GM12865 (cell line): Measurements from ENCODE around the gene FLT1.

Experiments
- DNase-seq: peaks from one replicate; pipeline ENCODE4 v3.0.0; 2010; ENCODE audit warnings: low read depth
- H3K4me3 ChIP-seq: 2 replicates; pipeline ENCODE4 v1.5.1; 2011; ENCODE audit warnings: mild to moderate bottlenecking, low read depth, low read length, control low read depth
- CTCF ChIP-seq: IDR thresholded peaks from 2 replicates; pipeline ENCODE4 v1.5.1; 2011; ENCODE audit warnings: low read length, control low read depth, low read depth, inconsistent platforms; ENCODE audit not compliant: insufficient read depth; ENCODE audit errors: missing control alignments

FLT1 gene

GRCh38 chr13:28355046-28355821 lies 139.7 kb downstream of the FLT1 start:
- H3K4me3 ChIP-seq = no peak overlapping the region
- TF ChIP-seq CTCF = no peak
- DNase-seq = no peak

- no peak for TF ChIP-seq CTCF
- no peak overlapping the region for H3K4me3 ChIP-seq
- no peak for DNase-seq
These were observed 141.2 kb downstream of the FLT1 start for GRCh38 chr13:28353679-28354078.

- no peak for DNase-seq
- no peak for TF ChIP-seq CTCF
- no peak overlapping the region for H3K4me3 ChIP-seq
These were observed 144.8 kb downstream of the FLT1 start for GRCh38 chr13:28349907-28350654.

- TF ChIP-seq CTCF = no peak
- no peak overlapping the region for H3K4me3 ChIP-seq
- DNase-seq = no peak
These were observed 145.6 kb downstream of the FLT1 start for GRCh38 chr13:28349371-28349770.

- no peak overlapping the region for H3K4me3 ChIP-seq
- TF ChIP-seq CTCF = no peak
- no peak for DNase-seq
These were observed 147.2 kb downstream of the FLT1 start for GRCh38 chr13:28347456-28348371.

- no peak for TF ChIP-seq CTCF
- DNase-seq = no peak
These were observed 148.8 kb downstream of the FLT1 start for GRCh38 chr13:28346154-28346553.

More at GRCh38 chr13:28346154-28346553, 148.8 kb downstream of the FLT1 start:
- no peak overlapping the region for H3K4me3 ChIP-seq
